Cerebellar nuclear complex (tissue), 1 donor: ENCODE data around the gene CD44.

Experiments
- DNase-seq, 2 experiments: peaks; one replicate each; lab custom pipeline; 2025; lab: John Stamatoyannopoulos, UW

Gene CD44

GRCh38 chr11:35158701-35159510 lies 19.9 kb downstream of the CD44 start:
- no peak for DNase-seq

- no peak for DNase-seq
These were observed 21.4 kb downstream of the CD44 start for GRCh38 chr11:35160246-35160824.

GRCh38 chr11:35160902-35161597 lies 22.1 kb downstream of the CD44 start:
- no peak for DNase-seq

GRCh38 chr11:35162745-35163144 lies 23.8 kb downstream of the CD44 start:
- no peak for DNase-seq

GRCh38 chr11:35163209-35163608 lies 24.2 kb downstream of the CD44 start:
- no peak for DNase-seq

GRCh38 chr11:35163702-35164496 lies 24.9 kb downstream of the CD44 start:
- DNase-seq, result no peak

GRCh38 chr11:35165030-35165422 lies 26.1 kb downstream of the CD44 start:
- DNase-seq, result no peak

GRCh38 chr11:35165423-35166368 lies 26.7 kb downstream of the CD44 start:
- DNase-seq, result no peak

GRCh38 chr11:35166369-35167360 lies 27.7 kb downstream of the CD44 start:
- no peak for DNase-seq

- DNase-seq, result no peak
These were observed 28.5 kb downstream of the CD44 start for GRCh38 chr11:35167426-35167954.

GRCh38 chr11:35168671-35169070 lies 29.7 kb downstream of the CD44 start:
- no peak for DNase-seq

- DNase-seq, result no peak
These were observed 30.1 kb downstream of the CD44 start for GRCh38 chr11:35169112-35169511.

- DNase-seq, result no peak
These were observed 30.8 kb downstream of the CD44 start for GRCh38 chr11:35169754-35170153.

GRCh38 chr11:35170503-35170902 lies 31.5 kb downstream of the CD44 start:
- no peak for DNase-seq

GRCh38 chr11:35171226-35171625 lies 32.3 kb downstream of the CD44 start:
- DNase-seq, result no peak

- DNase-seq, result no peak
These were observed 34.1 kb downstream of the CD44 start for GRCh38 chr11:35173011-35173511.

- DNase-seq, result no peak
These were observed 34.9 kb downstream of the CD44 start for GRCh38 chr11:35173616-35174566.

- DNase-seq, result no peak
These were observed 35.7 kb downstream of the CD44 start for GRCh38 chr11:35174666-35175065.
